22Rv1 (cell line): ENCODE results near the gene ATP13A1.
"Not testable (repeated sequence)": the region's sequence is repeated elsewhere in the genome, so short reads cannot be mapped to it uniquely, and the experiment has no call there.

Experiments
- H3K27ac ChIP-seq: fragments of 450-650 bp; 2 replicates; pipeline ENCODE4 v1.5.1; 2017
- CTCF ChIP-seq: fragments of 450-650 bp; IDR thresholded peaks from 2 replicates; pipeline ENCODE4 v1.5.1; 2017; ENCODE audit warnings: mild to moderate bottlenecking
- ZFX ChIP-seq: fragments of 450-650 bp; IDR thresholded peaks from 2 replicates; pipeline ENCODE4 v1.6.1; 2017; ENCODE audit warnings: antibody characterized with exemption, borderline replicate concordance

Gene ATP13A1

GRCh38 chr19:19696386-19696785 is 32.9 kb upstream of the ATP13A1 start:
- no peak overlapping the region for H3K27ac ChIP-seq
- TF ChIP-seq ZFX (no peak), CTCF (no peak)

- no peak overlapping the region for H3K27ac ChIP-seq
- TF ChIP-seq CTCF (no peak), ZFX (no peak)
Measured at GRCh38 chr19:19691683-19692082, 28.2 kb upstream of the ATP13A1 start.

- H3K27ac ChIP-seq: not testable (repeated sequence)
Measured at GRCh38 chr19:19689023-19689422, 25.5 kb upstream of the ATP13A1 start.

GRCh38 chr19:19687090-19687489 is 23.6 kb upstream of the ATP13A1 start:
- no peak overlapping the region for H3K27ac ChIP-seq
- TF ChIP-seq CTCF (no peak), ZFX (no peak)

GRCh38 chr19:19686580-19686979 is 23.1 kb upstream of the ATP13A1 start:
- TF ChIP-seq ZFX (no peak), CTCF (no peak)
- no peak overlapping the region for H3K27ac ChIP-seq

- not testable (repeated sequence) for H3K27ac ChIP-seq
Measured at GRCh38 chr19:19686119-19686518, 22.6 kb upstream of the ATP13A1 start.

GRCh38 chr19:19679176-19680073 is 15.9 kb upstream of the ATP13A1 start:
- no peak for TF ChIP-seq CTCF
- no peak for TF ChIP-seq ZFX
- no peak overlapping the region for H3K27ac ChIP-seq

- H3K27ac ChIP-seq: no peak overlapping the region
- TF ChIP-seq ZFX (no peak), CTCF (no peak)
Measured at GRCh38 chr19:19677579-19677978, 14.1 kb upstream of the ATP13A1 start.
